Parathyroid adenoma (tissue), 2 donors: ENCODE results near the gene DOLPP1.

ENCODE experiments used
- H2AFZ ChIP-seq: fragments of 300-600 bp; sonication (generic); one replicate; pipeline ENCODE4 v1.7.0; 2017; ENCODE audit warnings: antibody characterized with exemption, mild to moderate bottlenecking
- H3K27ac ChIP-seq: fragments of 300-600 bp; sonication (generic); one replicate; pipeline ENCODE4 v1.7.0; 2017
- H3K27me3 ChIP-seq: fragments of 300-600 bp; sonication (generic); one replicate; pipeline ENCODE4 v1.7.0; 2017; ENCODE audit warnings: low read length; ENCODE audit not compliant: control insufficient read depth, insufficient read depth
- H3K36me3 ChIP-seq: fragments of 300-600 bp; sonication (generic); one replicate; pipeline ENCODE4 v1.7.0; 2017; ENCODE audit warnings: low read length; ENCODE audit not compliant: control insufficient read depth, insufficient read depth
- H3K4me1 ChIP-seq: fragments of 300-600 bp; sonication (generic); one replicate; pipeline ENCODE4 v1.7.0; 2017; ENCODE audit warnings: control low read depth
- H3K4me2 ChIP-seq: fragments of 300-600 bp; sonication (generic); one replicate; pipeline ENCODE4 v1.7.0; 2017; ENCODE audit warnings: low read length
- H3K4me3 ChIP-seq: fragments of 300-600 bp; sonication (generic); one replicate; pipeline ENCODE4 v1.7.0; 2017; ENCODE audit warnings: low read depth, low read length
- H3K79me2 ChIP-seq: fragments of 300-600 bp; sonication (generic); one replicate; pipeline ENCODE4 v1.7.0; 2017; ENCODE audit warnings: control low read depth
- H3K9ac ChIP-seq: fragments of 300-600 bp; sonication (generic); one replicate; pipeline ENCODE4 v1.7.0; 2017; ENCODE audit warnings: mild to moderate bottlenecking
- H3K9me3 ChIP-seq: fragments of 300-600 bp; sonication (generic); one replicate; pipeline ENCODE4 v1.7.0; 2017; ENCODE audit warnings: low read length; ENCODE audit not compliant: control insufficient read depth
- TF ChIP-seq, protein P1 (sequence below): fragments of 300-600 bp; sonication (generic); IDR thresholded peaks from one replicate; pipeline ENCODE4 v1.7.0; 2017; ENCODE audit warnings: antibody characterized with exemption, mild to moderate bottlenecking
- donor health status: primary hyperparathyroidism.

DOLPP1 gene

GRCh38 chr9:129130791-129131190 is 49.9 kb downstream of the DOLPP1 start:
- H3K9me3 ChIP-seq = no peaks in the 10 kb centered on the region
- H3K36me3 ChIP-seq = no peaks in the 10 kb centered on the region
- H3K79me2 ChIP-seq = peaks cover 3% of the 10 kb centered on the region
- no peak overlapping the region for H3K9ac ChIP-seq
- H3K4me1 ChIP-seq = peaks cover 9% of the 10 kb centered on the region
- no peak overlapping the region for H2AFZ ChIP-seq
- H3K27ac ChIP-seq = no peak overlapping the region
- H3K4me3 ChIP-seq = no peak overlapping the region
- no peak overlapping the region for H3K4me2 ChIP-seq
- no peaks in the 10 kb centered on the region for H3K27me3 ChIP-seq
- TF ChIP-seq, protein P1, sequence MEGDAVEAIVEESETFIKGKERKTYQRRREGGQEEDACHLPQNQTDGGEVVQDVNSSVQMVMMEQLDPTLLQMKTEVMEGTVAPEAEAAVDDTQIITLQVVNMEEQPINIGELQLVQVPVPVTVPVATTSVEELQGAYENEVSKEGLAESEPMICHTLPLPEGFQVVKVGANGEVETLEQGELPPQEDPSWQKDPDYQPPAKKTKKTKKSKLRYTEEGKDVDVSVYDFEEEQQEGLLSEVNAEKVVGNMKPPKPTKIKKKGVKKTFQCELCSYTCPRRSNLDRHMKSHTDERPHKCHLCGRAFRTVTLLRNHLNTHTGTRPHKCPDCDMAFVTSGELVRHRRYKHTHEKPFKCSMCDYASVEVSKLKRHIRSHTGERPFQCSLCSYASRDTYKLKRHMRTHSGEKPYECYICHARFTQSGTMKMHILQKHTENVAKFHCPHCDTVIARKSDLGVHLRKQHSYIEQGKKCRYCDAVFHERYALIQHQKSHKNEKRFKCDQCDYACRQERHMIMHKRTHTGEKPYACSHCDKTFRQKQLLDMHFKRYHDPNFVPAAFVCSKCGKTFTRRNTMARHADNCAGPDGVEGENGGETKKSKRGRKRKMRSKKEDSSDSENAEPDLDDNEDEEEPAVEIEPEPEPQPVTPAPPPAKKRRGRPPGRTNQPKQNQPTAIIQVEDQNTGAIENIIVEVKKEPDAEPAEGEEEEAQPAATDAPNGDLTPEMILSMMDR = no peak

GRCh38 chr9:129131300-129132145 is 50.6 kb downstream of the DOLPP1 start:
- H3K27me3 ChIP-seq = no peaks in the 10 kb centered on the region
- no peak overlapping the region for H3K9ac ChIP-seq
- peaks cover 6% of the 10 kb centered on the region for H3K4me1 ChIP-seq
- H3K36me3 ChIP-seq = no peaks in the 10 kb centered on the region
- no peak overlapping the region for H3K4me3 ChIP-seq
- no peak overlapping the region for H3K4me2 ChIP-seq
- no peak overlapping the region for H3K27ac ChIP-seq
- peaks cover 3% of the 10 kb centered on the region for H3K79me2 ChIP-seq
- H3K9me3 ChIP-seq = no peaks in the 10 kb centered on the region
- H2AFZ ChIP-seq = no peak overlapping the region
- TF ChIP-seq, protein P1 = peak; percentile 89

DNA sequence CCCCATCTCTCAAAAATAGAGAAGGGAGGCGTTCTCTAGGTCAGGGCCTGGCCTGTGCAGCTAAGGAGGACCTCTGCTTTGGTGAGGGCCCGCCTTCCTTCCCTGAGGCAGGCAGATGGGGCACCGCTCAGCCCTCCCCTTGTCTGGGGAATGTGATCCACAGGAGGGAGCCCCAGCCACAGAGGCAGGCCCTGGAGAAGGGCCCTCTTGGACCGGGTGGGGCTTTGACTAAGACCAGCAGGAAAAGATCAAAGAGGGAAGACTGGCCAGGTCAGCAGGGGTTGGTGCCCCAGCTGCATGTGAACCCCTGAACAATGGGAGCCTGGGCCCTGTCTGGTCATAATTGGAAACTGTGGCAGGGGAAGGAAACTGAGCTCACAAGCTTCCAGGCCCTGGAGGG is 52.2 kb downstream of the DOLPP1 start:
- Histone ChIP-seq H3K9ac (no peak overlapping the region), H3K9me3 (no peaks in the 10 kb centered on the region), H3K36me3 (no peaks in the 10 kb centered on the region), H3K4me1 (peaks cover 1% of the 10 kb centered on the region), H3K79me2 (peaks cover 3% of the 10 kb centered on the region), H3K4me2 (no peak overlapping the region), H3K4me3 (no peak overlapping the region), H2AFZ (no peak overlapping the region), H3K27ac (no peak overlapping the region), H3K27me3 (no peaks in the 10 kb centered on the region)
- TF ChIP-seq, protein P1 = no peak

DNA sequence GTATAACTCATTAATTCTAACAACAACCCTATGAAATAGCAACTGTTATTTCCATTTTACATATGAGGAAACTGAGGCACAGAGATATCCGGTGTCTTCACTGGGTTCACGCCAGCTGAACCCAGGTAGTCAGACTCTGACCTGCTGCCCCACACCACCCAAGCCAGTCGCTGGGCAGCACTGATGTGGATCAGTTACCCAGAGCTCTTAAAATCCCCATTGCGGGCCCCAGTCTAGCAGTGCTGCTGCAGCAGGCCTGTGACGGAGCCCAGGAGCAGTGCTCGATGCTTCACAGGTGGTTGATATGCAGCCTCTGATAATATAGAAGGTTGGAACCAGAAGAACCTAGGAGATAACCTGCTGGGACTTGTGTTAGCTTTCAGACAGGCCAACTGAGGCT is 54.6 kb downstream of the DOLPP1 start:
- peaks cover 3% of the 10 kb centered on the region for H3K79me2 ChIP-seq
- peaks cover 16% of the 10 kb centered on the region for H3K4me1 ChIP-seq
- no peak overlapping the region for H3K4me2 ChIP-seq
- no peak overlapping the region for H2AFZ ChIP-seq
- H3K4me3 ChIP-seq = no peak overlapping the region
- TF ChIP-seq, protein P1 = no peak
- no peaks in the 10 kb centered on the region for H3K36me3 ChIP-seq
- H3K27me3 ChIP-seq = no peaks in the 10 kb centered on the region
- no peaks in the 10 kb centered on the region for H3K9me3 ChIP-seq
- no peak overlapping the region for H3K27ac ChIP-seq
- H3K9ac ChIP-seq = no peak overlapping the region
